BLaER1 treated with 17β-estradiol and CSF1 and Interleukin-3, amounts not matched to agents 10 nM and 100 nM (cell line): ENCODE results near the gene CLEC19A.

ENCODE experiments used
- H3K27ac ChIP-seq, 11 experiments: shearing (Covaris generic); formaldehyde crosslinking; 2 replicates each; pipeline ENCODE4 v1.8.1; 2022
- H3K27me3 ChIP-seq, 11 experiments: shearing (Covaris generic); formaldehyde crosslinking; 2 replicates each; pipeline ENCODE4 v1.8.1; 2022
- H3K36me3 ChIP-seq, 11 experiments: shearing (Covaris generic); formaldehyde crosslinking; 2 replicates each; pipeline ENCODE4 v1.8.1; 2022
- H3K4me1 ChIP-seq, 10 experiments: shearing (Covaris generic); formaldehyde crosslinking; 2 replicates each; pipeline ENCODE4 v1.8.1; 2022
- H3K4me2 ChIP-seq, 11 experiments: shearing (Covaris generic); formaldehyde crosslinking; 2 replicates each; pipeline ENCODE4 v1.8.1; 2022
- H3K4me3 ChIP-seq, 10 experiments: shearing (Covaris generic); formaldehyde crosslinking; 2 replicates each; pipeline ENCODE4 v1.8.1; 2022
- H3K9ac ChIP-seq, 11 experiments: shearing (Covaris generic); formaldehyde crosslinking; 2 replicates each; pipeline ENCODE4 v1.8.1; 2022
- H3K9me3 ChIP-seq, 11 experiments: shearing (Covaris generic); formaldehyde crosslinking; replicated peaks in 1 of 11; 2 replicates each; pipeline ENCODE4 v1.8.1; 2022
- H4K20me1 ChIP-seq, 11 experiments: shearing (Covaris generic); formaldehyde crosslinking; 2 replicates each; pipeline ENCODE4 v1.8.1; 2022
- Cebpa-rat ChIP-seq, 11 experiments: shearing (Covaris generic); IDR thresholded peaks; 2 replicates each; pipeline ENCODE4 v1.8.1; 2022

Gene CLEC19A

DNA sequence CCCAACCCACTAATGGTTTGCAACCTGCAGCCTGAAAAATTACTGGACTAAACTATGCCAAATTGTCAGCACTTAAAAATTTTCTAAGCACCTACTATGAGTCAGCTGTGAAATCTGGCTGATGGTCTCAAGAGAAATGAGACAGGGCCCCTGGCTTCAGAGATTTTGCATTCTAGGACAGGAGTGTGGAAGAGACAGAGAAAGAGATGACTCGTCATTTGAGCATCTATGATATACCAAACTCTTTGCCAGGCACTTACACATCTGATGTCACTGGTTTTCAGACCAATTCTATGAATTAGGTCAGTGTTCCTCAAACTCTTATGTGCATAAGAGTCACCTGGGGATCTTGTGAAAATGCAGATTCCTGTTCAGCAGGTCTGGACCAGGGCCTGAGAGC, 44.4 kb downstream of the CLEC19A start:
- Histone ChIP-seq H3K27ac (no peak overlapping the region), H3K4me1 (peaks cover 0 to 11% (median 0%) of the 10 kb centered on the region in 10 experiments; a peak in 3 of 20 replicates)

GRCh38 chr16:19330841-19331397, 45.4 kb downstream of the CLEC19A start:
- Histone ChIP-seq H3K36me3 (no peaks in the 10 kb centered on the region), H3K4me3 (no peak overlapping the region), H4K20me1 (no peaks in the 10 kb centered on the region), H3K27me3 (no peaks in the 10 kb centered on the region), H3K4me2 (peak overlapping the region in 2 of 11 experiments; percentile 17 to 40; a peak in 1 of 22 replicates), H3K4me1 (peaks cover 0 to 11% (median 0%) of the 10 kb centered on the region in 10 experiments; a peak in 3 of 20 replicates), H3K9ac (no peak overlapping the region), H3K9me3 (peaks cover 0 to 7% (median 0%) of the 10 kb centered on the region in 11 experiments; a peak in 1 of 22 replicates), H3K27ac (no peak overlapping the region)
- no peak for TF ChIP-seq Cebpa-rat (IDR thresholded peaks at IDR 0.05)

More for the DNA sequence above, 44.4 kb downstream of the CLEC19A start:
- H3K9me3 ChIP-seq: peaks cover 0 to 7% (median 0%) of the 10 kb centered on the region in 11 experiments; a peak in 1 of 22 replicates
- no peak overlapping the region for H3K9ac ChIP-seq
- no peaks in the 10 kb centered on the region for H4K20me1 ChIP-seq
- no peak overlapping the region for H3K4me2 ChIP-seq
- no peak for TF ChIP-seq Cebpa-rat (IDR thresholded peaks at IDR 0.05)
- H3K27me3 ChIP-seq: no peaks in the 10 kb centered on the region
- no peaks in the 10 kb centered on the region for H3K36me3 ChIP-seq
- H3K4me3 ChIP-seq: no peak overlapping the region

GRCh38 chr16:19331794-19332193, 46.3 kb downstream of the CLEC19A start:
- TF ChIP-seq Cebpa-rat (IDR thresholded peaks at IDR 0.05): no peak
- peaks cover 0 to 7% (median 0%) of the 10 kb centered on the region in 11 experiments; a peak in 1 of 22 replicates for H3K9me3 ChIP-seq
- no peak overlapping the region for H3K4me3 ChIP-seq
- H3K4me1 ChIP-seq: peaks cover 0 to 11% (median 0%) of the 10 kb centered on the region in 10 experiments; a peak in 3 of 20 replicates
- no peak overlapping the region for H3K4me2 ChIP-seq
- H3K9ac ChIP-seq: no peak overlapping the region
- no peaks in the 10 kb centered on the region for H4K20me1 ChIP-seq
- no peaks in the 10 kb centered on the region for H3K27me3 ChIP-seq
- no peak overlapping the region for H3K27ac ChIP-seq
- H3K36me3 ChIP-seq: no peaks in the 10 kb centered on the region

DNA sequence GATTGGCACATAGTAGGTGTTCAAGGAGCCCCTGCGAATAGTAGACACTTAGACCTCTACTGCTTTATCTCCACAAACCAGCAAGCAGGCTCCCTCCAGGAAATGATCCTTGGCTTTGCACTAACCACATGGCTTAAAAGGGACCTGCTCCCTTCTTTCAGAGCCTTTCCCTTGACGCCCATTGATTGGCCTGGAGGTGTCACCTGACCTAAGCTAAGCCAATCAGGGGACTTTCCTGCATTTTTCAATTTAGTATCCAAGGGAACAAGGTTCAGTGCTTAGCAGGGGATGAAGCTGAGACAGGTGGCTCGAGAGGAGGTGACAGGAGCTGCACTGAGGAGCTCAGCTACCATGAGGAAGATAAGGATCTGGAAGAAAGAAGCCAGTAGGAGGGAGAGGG, 52.8 kb downstream of the CLEC19A start:
- H3K27me3 ChIP-seq: no peaks in the 10 kb centered on the region
- no peak overlapping the region for H3K9ac ChIP-seq
- no peaks in the 10 kb centered on the region for H4K20me1 ChIP-seq
- no peak overlapping the region for H3K27ac ChIP-seq
- no peak for TF ChIP-seq Cebpa-rat (IDR thresholded peaks at IDR 0.05)
- H3K9me3 ChIP-seq: no peaks in the 10 kb centered on the region
- peaks cover 0 to 17% (median 0%) of the 10 kb centered on the region in 10 experiments; a peak in 4 of 20 replicates for H3K4me1 ChIP-seq
- no peak overlapping the region for H3K4me3 ChIP-seq
- H3K4me2 ChIP-seq: no peak overlapping the region
- no peaks in the 10 kb centered on the region for H3K36me3 ChIP-seq

DNA sequence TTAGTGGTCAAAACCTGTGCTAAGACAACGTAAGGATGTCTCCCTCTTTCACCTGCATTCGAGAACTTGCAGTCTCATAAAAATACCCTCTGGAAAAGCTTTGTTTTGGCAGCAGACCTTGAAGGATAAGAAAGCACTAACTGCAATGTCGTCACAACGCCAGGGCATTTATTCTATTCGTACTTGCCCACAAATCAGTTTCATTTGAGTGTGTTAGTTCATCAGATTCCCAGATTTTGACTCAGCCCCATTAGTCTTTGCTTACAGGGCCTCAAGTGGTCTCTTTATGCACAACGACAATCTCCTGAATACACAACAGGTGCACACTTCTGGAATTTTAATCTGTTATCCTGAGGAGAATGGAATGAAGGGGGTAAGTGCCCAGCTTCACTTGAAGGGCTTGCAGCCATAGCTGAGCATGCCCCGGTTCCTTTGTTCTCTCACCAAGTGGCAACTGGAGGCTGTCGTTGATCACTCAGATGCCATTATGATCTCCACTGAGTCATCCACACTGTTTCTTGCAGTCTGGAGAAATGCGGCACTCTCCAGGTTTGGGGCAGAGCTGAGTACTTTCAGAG, 58.8 kb downstream of the CLEC19A start:
- peaks cover 0 to 36% (median 9%) of the 10 kb centered on the region in 10 experiments; a peak in 16 of 20 replicates for H3K4me1 ChIP-seq
- no peak overlapping the region for H3K9ac ChIP-seq
- no peaks in the 10 kb centered on the region for H3K9me3 ChIP-seq
- no peaks in the 10 kb centered on the region for H3K36me3 ChIP-seq
- H3K4me3 ChIP-seq: no peak overlapping the region
- no peak overlapping the region for H3K4me2 ChIP-seq
- H3K27ac ChIP-seq: no peak overlapping the region
- TF ChIP-seq Cebpa-rat (IDR thresholded peaks at IDR 0.05): no peak
- H3K27me3 ChIP-seq: no peaks in the 10 kb centered on the region
- no peaks in the 10 kb centered on the region for H4K20me1 ChIP-seq

DNA sequence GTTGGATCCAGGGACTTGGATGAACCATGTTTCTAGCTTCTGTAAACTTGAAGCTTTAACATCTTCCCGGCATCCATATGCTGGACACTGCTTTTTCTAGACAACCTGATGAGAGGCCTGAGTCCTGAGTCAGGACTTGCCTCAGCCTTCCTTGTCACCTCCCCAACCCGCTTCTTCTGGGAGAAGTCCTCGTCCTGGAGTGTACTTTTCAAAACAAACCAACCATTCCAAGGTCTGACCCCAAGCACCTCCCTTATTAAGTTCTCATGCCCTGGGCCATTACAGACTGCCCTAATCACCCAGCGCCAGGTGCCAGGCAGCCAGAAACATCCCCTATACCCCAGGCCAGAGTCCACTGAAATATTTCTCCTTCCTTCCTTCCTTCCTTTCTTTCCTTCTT, 59.4 kb downstream of the CLEC19A start:
- H3K4me1 ChIP-seq: peaks cover 0 to 36% (median 9%) of the 10 kb centered on the region in 10 experiments; a peak in 16 of 20 replicates
- no peak overlapping the region for H3K27ac ChIP-seq
- no peaks in the 10 kb centered on the region for H4K20me1 ChIP-seq
- no peaks in the 10 kb centered on the region for H3K36me3 ChIP-seq
- H3K4me3 ChIP-seq: no peak overlapping the region
- H3K9ac ChIP-seq: no peak overlapping the region
- TF ChIP-seq Cebpa-rat (IDR thresholded peaks at IDR 0.05): no peak
- H3K27me3 ChIP-seq: no peaks in the 10 kb centered on the region
- H3K9me3 ChIP-seq: no peaks in the 10 kb centered on the region
- H3K4me2 ChIP-seq: peak overlapping the region in 4 of 11 experiments; percentile 32 to 67 (median 52); a peak in 5 of 22 replicates

GRCh38 chr16:19346335-19346922, 60.9 kb downstream of the CLEC19A start:
- no peak for TF ChIP-seq Cebpa-rat (IDR thresholded peaks at IDR 0.05)
- H3K36me3 ChIP-seq: no peaks in the 10 kb centered on the region
- H3K27ac ChIP-seq: no peak overlapping the region
- peak overlapping the region in 4 of 11 experiments; percentile 32 to 67 (median 50); a peak in 5 of 22 replicates for H3K4me2 ChIP-seq
- H3K9me3 ChIP-seq: no peaks in the 10 kb centered on the region
- H3K4me3 ChIP-seq: no peak overlapping the region
- H4K20me1 ChIP-seq: no peaks in the 10 kb centered on the region
- no peaks in the 10 kb centered on the region for H3K27me3 ChIP-seq
- no peak overlapping the region for H3K9ac ChIP-seq
- peaks cover 0 to 24% (median 9%) of the 10 kb centered on the region in 10 experiments; a peak in 16 of 20 replicates for H3K4me1 ChIP-seq

DNA sequence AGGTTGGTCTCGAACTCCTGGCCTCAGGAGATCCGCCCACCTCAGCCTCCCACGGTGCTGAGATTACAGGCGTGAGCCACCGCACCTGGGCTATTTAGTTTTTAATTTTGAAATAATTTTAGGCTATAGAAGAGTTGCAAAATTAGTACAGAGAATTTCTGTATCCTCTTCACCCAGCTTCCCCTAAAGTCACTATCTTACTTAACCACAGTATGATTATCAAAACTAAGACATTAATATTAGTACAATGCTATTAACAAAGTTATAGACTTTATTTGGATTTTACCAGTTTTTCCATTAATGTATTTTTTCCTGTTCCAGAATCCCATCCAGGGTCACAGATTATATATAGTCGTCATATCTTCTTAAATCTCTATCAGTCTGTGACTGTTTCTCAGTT, 62.6 kb downstream of the CLEC19A start:
- H3K4me3 ChIP-seq: no peak overlapping the region
- H3K27ac ChIP-seq: no peak overlapping the region
- H3K9ac ChIP-seq: no peak overlapping the region
- no peaks in the 10 kb centered on the region for H3K27me3 ChIP-seq
- H3K36me3 ChIP-seq: no peaks in the 10 kb centered on the region
- no peak for TF ChIP-seq Cebpa-rat (IDR thresholded peaks at IDR 0.05)
- peaks cover 0 to 20% (median 9%) of the 10 kb centered on the region in 10 experiments; a peak in 16 of 20 replicates for H3K4me1 ChIP-seq
- no peak overlapping the region for H3K4me2 ChIP-seq
- no peaks in the 10 kb centered on the region for H3K9me3 ChIP-seq
- no peaks in the 10 kb centered on the region for H4K20me1 ChIP-seq

DNA sequence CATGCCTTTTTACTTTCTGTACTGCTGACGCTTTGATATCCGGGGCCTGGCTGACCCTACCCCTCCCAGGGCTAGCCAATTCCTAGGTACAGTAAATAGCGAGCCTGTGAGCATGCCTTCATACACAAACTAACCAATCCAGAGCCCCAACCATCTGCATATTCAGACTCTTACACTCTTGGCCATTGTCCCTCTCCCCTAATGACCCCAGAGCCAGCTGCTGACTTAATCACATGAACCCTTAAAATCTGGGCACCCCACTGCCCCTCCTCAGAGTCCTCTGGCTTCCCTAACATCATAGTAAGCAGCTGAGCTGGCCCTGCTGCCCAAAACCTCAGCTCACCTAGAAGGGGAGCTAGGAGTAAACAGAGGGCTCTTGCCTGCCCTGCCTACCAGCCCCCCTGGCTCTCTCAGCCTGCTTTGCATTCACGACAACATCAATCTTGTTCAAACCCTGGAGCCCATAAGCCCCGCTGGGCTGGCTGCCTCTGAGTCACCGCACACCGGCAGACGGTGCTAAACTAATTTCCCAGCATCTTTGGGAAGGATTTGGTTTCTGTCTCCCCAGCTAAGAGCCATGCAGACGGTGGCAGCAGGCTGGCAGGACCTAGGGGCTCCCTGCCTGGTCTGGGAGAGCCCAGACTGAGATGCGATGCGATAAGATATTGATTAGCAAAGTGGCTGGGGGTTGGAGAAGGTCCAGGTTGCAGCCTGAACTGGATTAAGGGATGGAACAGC, 63.2 kb downstream of the CLEC19A start:
- H3K4me3 ChIP-seq: no peak overlapping the region
- H4K20me1 ChIP-seq: no peaks in the 10 kb centered on the region
- H3K36me3 ChIP-seq: no peaks in the 10 kb centered on the region
- H3K9ac ChIP-seq: no peak overlapping the region
- H3K27ac ChIP-seq: no peak overlapping the region
- H3K9me3 ChIP-seq: no peaks in the 10 kb centered on the region
- peaks cover 0 to 20% (median 9%) of the 10 kb centered on the region in 10 experiments; a peak in 16 of 20 replicates for H3K4me1 ChIP-seq
- H3K27me3 ChIP-seq: no peaks in the 10 kb centered on the region
- no peak overlapping the region for H3K4me2 ChIP-seq
- no peak for TF ChIP-seq Cebpa-rat (IDR thresholded peaks at IDR 0.05)
